HG03135 (cell line): ENCODE data around the gene LSS.

ENCODE experiments used
- ATAC-seq: cut with Tn5 transposase; IDR thresholded peaks from one replicate; pipeline ENCODE4 v1.9.1; 2021; ENCODE audit warnings: mild to moderate bottlenecking, moderate library complexity; ENCODE audit not compliant: unreplicated experiment

Gene LSS

DNA sequence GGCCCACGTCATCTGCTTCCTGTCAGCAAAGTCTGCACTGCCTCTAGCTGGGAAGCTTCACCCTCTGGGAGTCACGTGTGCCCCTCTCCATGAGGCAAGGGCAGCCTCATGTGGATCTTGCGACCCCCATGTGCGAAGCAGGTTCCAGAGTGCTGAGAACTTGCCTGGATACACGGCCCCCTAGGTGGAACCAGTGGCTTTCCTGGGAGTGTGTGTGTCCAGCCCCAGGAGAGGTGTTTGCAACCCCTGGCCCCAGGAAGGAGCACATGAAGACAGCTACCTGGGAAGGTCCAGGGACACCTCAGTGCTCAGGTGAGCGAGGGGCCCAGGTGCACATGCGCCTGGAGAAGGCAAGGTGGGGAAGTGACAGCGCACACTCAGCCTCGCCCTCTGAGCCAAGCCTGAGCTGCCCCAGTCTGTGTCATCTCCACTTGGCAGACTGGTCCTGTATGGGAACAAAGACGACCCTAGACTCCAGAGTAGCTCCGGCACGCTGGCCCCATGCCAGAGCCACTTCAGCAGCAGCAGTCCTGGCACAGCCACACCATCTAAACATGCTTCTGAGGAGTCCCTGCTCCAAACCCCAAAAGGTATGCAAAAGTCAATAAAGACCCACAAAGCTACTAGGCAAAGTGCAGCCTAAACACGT, 8.9 kb downstream of the LSS start:
- ATAC-seq = no peak

GRCh38 chr21:46218906-46219590, 9.5 kb downstream of the LSS start:
- no peak for ATAC-seq

DNA sequence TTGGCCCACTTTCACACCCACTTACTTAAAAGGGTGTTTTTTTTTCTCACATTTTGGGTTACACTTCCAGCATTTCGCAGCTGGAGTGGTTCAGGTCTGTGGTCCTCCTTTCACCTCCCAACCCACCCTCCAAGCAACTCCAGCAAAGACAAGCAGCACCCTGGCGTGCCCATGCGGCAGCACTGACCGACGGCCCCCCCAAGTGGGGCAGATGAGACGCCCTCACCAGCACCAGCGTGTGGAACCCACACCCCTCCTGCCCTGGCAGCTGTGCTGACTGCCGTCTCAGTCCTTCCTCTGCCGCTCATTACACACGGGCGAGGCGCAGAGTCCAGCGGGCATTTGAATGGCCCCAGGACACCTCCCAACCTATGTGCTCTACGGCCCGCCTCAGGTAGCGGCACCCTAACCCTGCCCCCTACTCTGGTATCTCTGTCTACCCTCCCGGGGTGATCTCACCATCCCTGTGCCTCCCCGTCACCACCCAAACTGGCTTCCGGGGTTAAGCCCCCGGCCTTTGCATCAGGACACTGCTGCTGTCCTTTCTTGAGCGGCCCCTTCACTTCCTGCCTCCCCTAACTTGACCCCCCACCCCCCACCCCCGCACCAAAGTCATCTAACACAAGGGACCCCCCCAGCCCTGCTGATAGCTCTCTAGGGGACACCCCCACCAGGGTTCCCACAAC, 10.9 kb downstream of the LSS start:
- ATAC-seq = no peak

DNA sequence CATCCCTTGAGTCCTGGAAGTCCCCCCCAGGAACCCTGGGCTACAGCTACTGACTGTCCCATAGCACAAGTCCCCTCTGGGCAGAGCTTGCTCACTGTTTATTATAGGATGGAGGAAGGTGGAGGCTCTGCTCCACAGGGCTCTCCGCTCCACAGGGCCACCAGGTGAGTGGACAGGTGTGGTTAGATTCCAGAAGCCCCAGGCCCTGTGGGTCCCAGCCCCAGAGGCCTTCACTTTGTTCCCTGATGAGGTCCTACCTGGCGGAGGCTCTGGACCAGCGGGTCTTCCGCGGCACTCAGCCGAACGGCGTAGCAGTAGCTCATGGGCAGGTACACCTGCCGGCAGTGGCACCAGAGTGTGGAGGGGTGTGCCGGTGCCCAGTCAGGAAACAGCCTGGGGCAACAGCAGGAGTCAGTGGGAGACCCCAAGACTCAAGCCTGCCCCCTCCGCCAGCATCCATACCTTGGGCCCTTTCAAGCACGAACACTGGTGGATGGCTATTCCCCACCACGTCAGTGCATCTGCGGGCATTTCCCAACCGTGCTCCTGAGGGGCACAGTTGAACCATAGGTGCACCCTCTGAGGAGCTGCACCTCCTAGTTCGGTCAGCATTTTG, 12.3 kb downstream of the LSS start:
- no peak for ATAC-seq

DNA sequence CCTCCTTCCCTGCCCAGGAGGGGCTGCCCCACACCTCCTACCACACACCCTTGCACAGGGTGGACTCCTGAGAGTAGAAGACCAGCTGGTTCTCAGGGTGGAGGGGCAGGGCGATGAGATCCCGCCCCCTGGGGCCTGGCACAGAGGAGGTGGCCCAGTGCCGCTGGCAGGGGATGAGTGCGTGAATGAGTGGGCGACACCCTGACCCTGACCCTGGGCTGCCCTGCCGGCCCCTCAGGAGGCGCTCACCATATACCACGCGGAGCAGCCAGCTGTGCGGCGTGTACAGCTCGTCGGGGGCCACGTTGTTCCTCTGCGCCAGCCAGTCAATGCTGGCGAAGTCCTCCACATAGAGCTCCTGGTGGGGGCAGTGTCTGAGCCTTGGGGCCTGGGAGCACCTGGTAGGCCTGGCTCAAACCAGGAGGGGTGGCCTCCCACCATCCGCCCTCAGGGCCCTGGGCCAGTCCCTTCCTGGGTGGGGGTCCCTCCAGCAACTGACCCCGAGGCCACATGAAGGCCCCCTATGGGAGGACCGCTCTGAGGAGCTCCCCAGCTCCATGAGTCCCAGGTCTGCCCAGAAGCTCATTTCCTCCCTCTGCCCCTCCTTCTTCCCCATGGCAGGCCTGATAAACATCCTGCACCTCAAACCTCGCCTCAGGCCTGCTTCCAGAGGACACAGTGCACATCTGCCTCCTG, 13.0 kb downstream of the LSS start:
- no peak for ATAC-seq

DNA sequence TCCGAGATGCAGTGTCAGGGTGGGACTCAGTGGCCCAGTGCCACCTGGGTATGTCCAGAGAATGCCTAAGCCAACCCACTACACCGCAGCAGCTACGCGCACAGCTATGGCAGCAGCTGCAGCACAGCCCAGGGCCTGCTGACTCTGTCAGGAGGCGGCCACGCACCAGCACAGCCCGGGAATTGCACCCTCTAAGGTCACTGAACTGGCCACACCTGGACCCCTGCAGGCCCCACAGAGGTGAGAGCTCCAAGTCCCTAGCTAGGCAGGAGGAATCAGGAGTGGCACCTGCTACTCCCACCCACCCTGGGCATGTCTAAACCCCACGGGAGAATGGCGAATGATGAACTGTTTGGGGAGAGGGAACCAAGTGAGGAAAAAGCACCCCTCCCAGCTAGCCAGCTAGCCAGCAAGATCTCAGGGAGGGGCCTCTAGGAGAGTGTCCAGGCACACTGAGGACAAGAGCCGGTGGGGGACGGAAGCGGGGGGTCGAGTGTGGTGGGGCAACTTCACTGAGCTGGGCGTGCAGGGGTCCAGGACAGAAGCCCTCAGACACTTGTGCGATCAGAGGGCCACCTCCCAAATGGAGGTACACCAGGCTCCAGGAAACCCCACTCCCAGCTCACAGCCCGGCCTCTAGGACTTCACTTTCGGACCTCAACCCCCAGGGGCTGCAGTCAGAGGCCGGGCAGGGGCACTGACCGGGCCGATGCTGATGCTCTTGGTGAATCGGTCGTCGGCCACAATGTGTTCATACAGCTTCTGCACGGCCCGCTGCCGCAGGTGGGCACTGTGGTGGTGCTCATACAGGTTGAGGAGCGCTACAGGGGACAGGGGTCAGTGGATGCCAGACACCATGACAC, 13.9 kb downstream of the LSS start:
- no peak for ATAC-seq

DNA sequence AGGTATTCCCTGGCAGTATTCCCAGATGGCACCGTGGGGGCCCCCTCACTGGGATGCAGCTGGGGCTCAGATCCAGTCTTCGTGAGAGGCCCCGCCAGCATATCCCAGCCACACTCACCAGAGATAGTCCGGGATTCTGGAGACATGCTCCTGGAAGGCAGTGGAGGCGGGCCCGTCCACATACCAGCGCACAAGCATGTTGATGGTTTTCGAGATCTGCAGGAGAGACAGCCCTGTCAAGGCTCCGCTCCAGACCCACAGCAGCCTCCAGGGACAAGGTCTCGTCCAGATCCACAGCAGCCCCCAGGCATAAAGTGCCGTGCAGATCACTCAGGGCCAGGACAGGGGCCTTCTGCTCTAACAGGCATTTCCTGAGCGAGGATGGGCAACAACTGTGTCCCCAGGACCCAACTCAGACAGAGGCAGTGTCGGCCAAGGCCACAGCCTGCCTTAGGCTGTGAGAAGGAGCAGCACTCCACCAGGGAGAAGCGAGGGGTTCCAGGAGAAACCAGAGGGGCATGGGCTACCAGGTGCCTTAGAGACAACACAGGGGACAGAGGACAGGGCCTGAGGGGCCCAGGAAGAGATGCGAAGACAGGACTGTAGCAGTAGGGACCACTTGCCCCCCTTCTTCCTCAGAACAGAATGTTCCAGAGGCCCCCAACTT, 14.8 kb downstream of the LSS start:
- no peak for ATAC-seq

GRCh38 chr21:46212721-46213484, 15.7 kb downstream of the LSS start:
- ATAC-seq = no peak

DNA sequence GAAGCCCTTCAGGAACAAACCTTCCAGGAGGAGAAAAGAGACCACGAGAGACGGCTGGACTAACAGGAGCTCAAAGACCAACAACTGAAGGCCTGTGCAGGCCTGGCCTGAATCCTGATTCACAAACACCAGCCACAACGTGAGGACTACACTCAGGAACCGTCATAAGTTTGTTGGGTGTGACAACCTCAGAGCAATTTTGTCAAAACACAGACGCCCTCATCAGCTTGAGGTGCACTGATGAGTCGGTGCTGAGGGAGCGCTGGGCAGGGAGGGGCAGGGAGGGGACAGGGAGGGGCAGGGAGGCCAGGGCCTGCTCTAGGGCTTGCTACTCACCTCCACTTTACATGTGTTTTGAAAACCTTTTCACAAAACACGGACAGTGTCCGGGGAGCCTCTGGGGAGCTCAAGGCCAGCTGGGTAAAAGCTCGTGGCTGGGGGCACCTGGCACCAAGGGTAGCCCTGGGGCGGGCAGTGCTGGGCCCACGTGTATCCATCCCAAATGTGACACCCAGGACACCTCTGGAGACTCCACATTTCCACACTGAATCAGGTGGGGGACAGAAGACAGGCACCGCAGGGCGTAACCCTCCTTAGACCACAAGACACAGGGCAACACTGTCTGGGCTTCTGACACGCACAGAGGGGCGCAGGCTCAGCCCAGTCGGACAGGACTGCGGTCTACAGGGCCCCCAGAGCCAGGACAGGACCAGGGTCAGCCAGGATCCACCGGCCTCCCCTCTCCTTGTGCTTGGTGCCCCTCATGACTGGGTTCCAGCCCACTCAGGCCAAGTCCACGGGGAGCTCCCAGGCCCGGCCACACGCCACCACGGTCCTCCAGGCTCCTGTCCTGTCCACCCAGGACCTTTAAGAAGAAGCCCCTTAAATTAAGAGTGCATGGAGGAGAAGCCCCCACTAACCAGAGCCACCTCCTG, 16.5 kb downstream of the LSS start:
- ATAC-seq = no peak

DNA sequence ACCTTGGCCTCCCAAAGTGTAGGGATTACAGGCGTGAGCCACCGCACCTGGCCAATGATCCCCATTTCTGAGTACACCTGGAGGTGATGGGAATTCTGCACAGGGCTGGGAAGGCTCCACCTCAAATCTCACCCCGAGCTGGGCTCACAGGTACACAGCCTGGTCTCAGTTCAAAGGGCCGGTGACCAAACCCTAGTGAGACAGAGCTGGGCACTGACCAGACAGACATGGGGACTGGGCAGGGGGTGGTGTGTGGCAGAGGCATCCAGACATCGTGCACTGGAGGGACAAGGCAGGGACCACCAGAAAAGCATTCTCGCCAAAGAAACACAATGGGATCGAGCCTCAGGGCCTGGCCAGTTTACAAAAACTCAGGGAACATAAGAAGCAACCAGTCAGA, 17.2 kb downstream of the LSS start:
- ATAC-seq = no peak

- no peak for ATAC-seq
Measured at GRCh38 chr21:46210378-46211136, 18.0 kb downstream of the LSS start.

DNA sequence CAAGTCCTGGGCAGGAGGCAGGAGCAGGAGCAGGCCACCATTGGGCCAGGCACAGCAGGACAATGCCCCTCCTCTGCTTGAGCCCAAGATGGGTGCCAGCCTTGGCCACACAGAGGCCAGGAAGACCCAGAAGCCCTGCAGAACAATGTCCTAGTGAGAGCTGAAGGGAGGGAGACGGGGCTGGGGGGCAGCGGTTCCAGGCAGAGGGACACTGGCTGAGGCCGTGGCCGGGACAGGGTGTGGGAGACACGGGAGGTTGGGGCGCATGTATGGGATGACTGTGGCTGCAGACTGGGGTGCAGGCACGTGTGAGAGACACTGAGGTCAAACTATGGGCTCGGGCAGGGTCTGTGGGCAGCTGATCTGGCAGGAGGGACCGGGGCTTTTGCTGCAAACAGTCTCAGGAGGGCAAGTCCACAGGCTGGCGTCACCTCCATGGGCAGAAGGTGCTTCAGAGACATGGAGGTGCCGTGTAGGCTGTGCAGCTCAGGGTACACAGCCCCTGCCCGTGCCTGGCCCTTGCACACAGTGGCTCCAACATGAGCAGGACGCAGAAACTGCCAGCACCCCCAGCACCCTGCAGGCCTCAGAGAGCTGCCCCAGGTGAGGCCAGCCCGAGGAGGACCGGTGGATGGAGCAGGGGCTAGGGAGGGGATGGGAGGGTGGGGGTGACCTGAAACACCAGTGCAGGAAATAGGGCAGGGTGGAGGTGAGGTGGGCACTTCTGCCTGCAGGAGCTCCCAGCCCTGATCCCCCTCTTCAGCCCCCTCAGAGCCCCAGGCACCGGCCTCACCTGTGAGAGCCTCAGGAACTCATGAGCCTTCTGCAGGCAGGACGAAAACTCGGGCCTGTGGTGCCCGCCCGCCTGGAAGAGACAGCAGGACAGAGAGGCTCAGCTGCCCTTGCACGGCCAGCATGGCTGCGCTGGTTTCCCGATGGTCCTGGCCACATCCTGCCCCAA, 19.5 kb downstream of the LSS start:
- ATAC-seq = no peak

GRCh38 chr21:46207920-46208591, 20.5 kb downstream of the LSS start:
- ATAC-seq = no peak

DNA sequence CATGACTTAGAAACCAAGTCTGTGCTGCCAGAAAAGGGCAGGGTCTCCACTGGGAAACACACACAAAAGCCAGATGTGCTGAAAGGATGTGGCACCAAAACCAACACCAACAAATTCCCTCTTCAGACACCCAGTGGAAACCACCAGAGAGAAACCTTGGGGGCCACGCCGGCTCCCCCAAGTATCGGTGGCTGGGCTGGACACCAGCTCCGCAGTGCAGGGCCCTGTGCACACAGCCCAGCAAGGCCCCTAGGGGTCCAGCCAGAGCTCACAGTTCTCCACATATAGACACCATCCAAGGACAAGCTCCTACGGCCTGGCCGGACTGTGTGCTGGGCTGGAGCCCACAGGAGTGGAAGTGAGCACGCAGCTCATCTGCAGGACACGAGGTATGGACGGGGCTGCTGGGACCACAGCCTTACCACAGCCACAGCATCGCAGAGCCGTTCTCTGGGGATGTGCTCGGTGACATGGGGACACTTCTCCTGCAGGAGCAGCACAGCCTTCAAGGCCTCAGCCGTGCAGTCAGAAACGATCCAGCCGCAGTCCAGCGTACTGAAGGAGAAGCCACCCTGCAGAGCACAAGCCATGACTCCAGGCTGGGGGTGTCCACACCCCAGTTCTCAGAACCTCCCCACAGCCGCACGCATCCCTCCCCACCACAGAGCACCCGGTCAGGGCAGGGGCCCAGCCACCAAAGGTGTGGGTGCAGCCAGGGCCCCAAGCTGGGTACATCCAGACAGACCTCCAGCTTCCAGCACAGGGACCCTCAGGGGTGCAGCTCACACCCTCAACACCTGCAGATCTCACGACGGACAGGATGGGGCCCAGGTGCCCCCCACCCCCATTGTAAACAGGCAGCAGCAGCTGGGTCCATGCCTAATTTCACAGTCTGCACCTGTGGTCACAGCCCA, 21.3 kb downstream of the LSS start:
- ATAC-seq = no peak
